Astrocyte of the spinal cord (primary cell): ENCODE results near the gene CACNA1C.
A peak's percentile ranks its signal among the peaks of the same experiment; 100 is the strongest.
"Not testable (repeated sequence)": the region's sequence is repeated elsewhere in the genome, so short reads cannot be mapped to it uniquely, and the experiment has no call there.

ENCODE experiments used
- DNase-seq: peaks from one replicate; pipeline ENCODE4 v3.0.0; 2011; ENCODE audit warnings: low read depth, low spot score
- H3K4me3 ChIP-seq: 2 replicates; pipeline ENCODE4 v1.5.1; 2011; ENCODE audit warnings: low read depth, mild to moderate bottlenecking, low read length, moderate library complexity
- CTCF ChIP-seq: IDR thresholded peaks from 2 replicates; pipeline ENCODE4 v1.5.1; 2012; ENCODE audit warnings: low read depth, mild to moderate bottlenecking, low read length, inconsistent platforms
- in situ Hi-C: cut with HindIII; loops from 2 replicates; pipeline ENCODE4 v1.10.0; 2017; ENCODE audit warnings: low sequenced_read_pairs

The CACNA1C gene

GRCh38 chr12:2739832-2740641 is 687.2 kb downstream of the CACNA1C start:
- TF ChIP-seq CTCF = peak; percentile 52
- in situ Hi-C loops = no loop called here
- no peak overlapping the region for H3K4me3 ChIP-seq
- peak; percentile 32 for DNase-seq

- H3K4me3 ChIP-seq, DNase-seq, in situ Hi-C loops: not testable (repeated sequence)
Measured at GRCh38 chr12:2742037-2742436, 689.2 kb downstream of the CACNA1C start.

GRCh38 chr12:2743478-2743877 is 690.7 kb downstream of the CACNA1C start:
- TF ChIP-seq CTCF = no peak
- DNase-seq = no peak
- in situ Hi-C loops = no loop called here
- no peak overlapping the region for H3K4me3 ChIP-seq

GRCh38 chr12:2745655-2746054 is 692.9 kb downstream of the CACNA1C start:
- no peak for TF ChIP-seq CTCF
- in situ Hi-C loops = no loop called here
- no peak for DNase-seq
- H3K4me3 ChIP-seq = no peak overlapping the region
